G401 (cell line): ENCODE results near the gene GPC6. TPM values are rescaled to one million over a fixed set of nuclear protein-coding genes. Genes with fewer than 3 reads are reported as not detected.

Experiments
- DNase-seq: peaks from one replicate; pipeline ENCODE4 v3.0.0-alpha.2; 2015; ENCODE audit warnings: low spot score
- in situ Hi-C: cut with HindIII; loops from 2 replicates; pipeline ENCODE4 v1.10.0; 2016; ENCODE audit warnings: low sequenced_read_pairs, mixed read lengths
- total RNA-seq: library from RNA; depleted of rRNA; stranded (reverse); fragments of >200 nt; shearing (Covaris generic); gene quantifications from 2 replicates; pipeline ENCODE4 v1.2.3, GENCODE V29; 2014

The GPC6 gene
- total RNA-seq, 1 experiment from 2014 or later: 2.1 TPM

DNA sequence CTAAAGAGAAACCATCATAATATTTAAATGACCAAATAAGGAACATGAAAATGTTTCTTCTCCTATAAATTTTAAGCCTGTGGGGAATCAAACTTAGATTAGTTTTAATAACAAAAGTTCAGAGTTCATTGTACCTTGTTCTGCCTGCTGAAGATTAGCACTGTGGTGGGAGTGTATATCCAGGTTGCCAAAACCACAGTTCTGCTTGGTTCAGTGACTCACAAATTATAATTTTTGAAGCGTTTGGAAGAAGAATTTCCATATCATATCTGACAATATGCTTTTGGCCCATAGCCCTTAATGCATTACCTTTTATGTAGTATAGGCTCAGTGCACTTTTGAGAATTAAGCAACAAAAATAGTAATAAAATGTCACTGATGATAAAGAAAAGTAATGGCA lies 545.2 kb downstream of the GPC6 start:
- DNase-seq: no peak
- in situ Hi-C loops: no loop called here

DNA sequence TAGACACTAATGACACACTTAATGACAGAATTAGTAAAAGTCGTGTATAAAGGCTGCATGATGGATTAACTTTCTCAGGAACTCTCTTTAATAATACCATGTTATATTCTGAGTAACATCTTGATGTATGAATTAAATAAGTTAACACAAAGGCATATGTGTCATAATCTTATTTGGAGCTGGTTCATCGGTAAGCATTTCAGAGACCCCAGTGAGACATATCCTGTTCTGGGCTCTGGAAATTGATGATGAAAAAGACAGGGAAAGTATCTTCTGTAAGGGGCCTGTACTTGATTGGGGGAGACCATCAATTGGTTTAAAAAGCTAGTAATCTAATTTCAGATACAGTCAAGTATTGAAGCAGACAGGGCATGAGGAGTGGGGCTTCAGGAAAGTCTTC lies 547.9 kb downstream of the GPC6 start:
- no peak for DNase-seq
- in situ Hi-C loops: no loop called here

DNA sequence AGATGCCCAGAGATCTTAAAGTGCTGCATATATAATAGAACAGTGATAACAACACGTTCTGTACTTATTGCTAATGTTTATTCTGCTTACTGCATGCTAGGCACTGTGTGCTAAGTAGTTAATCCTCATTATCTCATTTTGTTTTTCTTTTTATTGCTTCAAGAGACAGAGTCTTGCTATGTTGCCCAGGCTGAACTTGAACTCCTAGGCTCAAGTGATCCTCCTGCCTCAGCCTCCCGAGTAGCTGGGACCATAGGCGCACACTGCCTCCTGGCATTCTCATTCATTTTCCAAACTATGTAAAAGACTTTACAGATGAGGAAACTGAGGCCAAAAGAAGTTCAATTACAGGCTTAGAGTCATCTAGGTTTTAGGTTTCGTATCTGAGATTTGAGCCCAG lies 548.4 kb downstream of the GPC6 start:
- in situ Hi-C loops: no loop called here
- DNase-seq: no peak

DNA sequence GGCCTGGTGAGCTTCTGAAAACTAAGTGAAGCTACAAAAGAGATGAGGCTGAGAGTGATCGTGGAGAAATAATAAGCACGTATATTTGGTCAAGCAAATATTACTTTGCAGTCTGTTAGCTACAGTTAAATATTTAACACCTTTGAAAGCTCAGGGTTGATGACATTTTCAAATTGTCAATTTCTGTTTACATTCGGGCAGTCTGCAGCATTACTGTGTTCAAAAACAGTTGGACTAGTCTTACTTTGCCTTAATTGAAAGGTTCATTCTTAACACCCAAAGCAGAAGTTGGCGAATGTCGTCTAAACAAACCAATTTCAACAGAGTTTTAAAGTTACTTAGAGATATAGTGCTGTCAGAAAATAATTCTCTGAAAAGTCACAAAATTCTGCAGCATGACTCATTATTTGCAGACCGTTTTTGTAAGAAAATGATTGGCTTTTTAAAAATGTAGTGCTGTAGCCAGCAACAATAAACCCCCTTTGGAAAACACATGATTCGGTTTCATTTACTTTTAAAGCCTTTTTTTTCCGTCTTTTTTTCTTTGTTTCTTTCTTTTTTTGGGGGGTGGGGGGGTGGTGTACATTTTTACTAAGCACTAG lies 549.0 kb downstream of the GPC6 start:
- in situ Hi-C loops: no loop called here
- no peak for DNase-seq

DNA sequence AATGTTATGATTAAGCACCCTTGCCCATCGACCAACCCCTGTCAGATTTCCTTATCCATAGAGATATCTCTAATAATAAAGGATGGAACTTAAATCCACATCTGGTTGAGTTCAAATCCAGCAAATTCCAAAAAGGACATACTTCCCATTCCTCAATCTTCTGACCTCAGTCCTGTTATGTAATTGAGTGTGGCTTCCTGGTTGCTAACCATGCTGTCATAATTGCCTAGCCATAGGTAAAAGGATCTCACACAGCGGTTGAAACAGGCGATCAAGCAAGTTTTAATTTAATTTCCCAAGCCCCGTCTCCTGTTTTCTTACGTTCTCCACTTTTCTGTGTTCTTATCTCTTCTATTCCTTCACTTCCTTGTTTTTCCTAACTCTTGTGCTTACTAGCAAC lies 550.3 kb downstream of the GPC6 start:
- no peak for DNase-seq
- in situ Hi-C loops: no loop called here

DNA sequence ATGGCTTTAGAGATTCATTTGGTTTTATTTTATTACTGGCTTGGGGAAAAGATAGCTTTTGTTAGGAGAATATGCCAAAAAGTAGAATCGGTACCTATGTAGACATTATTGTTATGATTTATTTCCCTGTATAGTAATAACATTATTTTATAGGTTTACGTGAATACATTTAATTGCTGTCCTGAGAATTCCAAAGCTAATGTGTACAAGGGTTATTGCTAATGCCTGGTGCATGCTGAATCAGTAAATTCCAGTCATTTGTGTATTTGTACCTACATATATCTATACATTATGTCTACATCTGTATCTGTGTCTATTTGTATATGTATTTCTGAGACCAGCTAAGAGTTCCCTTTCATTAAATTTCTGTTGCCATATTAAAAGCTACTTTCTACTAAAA lies 550.9 kb downstream of the GPC6 start:
- in situ Hi-C loops: no loop called here

DNA sequence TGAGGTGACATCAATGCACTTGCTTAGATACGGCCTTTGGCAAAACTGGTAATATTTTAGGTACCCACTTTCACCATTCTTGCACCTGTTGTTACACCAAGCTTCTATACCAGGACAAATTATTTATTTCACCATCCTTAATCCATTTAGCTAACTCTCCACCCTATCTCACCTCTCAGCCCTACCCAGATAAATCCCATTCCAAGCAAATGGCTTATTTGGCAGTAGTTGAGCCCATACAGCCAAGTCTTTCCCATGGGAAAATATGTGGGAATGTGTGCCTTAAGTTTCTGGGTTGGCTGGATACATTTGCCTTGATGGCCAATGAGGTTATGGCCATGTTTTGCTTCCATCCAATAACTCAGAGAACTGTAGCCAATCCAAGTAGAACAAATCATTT lies 551.9 kb downstream of the GPC6 start:
- in situ Hi-C loops: no loop called here
- DNase-seq: no peak

More for the DNA sequence above, 550.9 kb downstream of the GPC6 start:
- no peak for DNase-seq

DNA sequence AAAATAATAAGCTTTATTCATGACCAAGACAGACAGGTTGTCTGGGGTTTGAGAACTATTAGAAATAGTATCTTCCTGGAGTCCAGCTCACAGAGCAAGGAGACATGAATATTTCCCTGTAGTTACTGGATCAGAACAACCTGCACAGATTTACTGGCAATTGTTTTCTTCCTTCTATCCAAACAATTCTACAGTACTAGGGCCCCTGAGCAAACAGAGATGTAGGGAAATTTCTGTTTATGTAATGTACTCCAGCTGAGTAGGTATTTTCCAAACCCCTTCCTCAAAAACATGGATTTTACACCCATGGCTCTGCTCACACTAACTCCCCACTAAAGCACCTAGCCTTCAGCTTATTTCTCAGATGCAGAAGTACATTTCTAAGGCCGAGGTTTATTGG lies 557.6 kb downstream of the GPC6 start:
- DNase-seq: no peak
- in situ Hi-C loops: no loop called here

DNA sequence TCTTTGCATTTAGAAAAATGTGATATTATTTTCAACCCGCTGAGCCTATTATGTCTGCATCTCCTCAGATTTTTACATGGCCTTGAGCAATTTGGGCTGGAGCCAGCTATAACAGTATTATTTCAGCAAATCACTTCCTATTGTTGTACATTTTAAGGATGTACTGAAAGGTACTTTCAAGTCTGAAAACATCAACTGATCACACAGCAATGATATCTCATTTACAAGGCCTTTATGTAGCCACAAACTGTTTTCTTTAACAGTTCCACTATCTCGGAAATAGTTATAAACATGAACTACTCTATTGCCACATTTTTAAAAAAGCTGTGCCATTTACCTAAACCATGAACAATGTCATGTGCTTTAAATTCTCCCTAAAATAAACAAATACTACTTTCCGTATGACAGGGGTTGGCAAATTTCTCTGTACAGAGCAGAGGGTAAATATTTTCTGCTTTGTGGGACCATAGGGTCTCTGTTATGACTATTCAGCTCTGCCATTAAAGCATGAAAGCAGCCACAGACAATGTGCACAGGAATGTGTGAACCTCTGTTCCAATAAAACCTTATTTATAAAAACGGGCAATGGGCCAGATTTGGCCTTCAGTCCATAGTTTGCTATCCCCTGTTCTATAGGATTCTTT lies 560.4 kb downstream of the GPC6 start:
- no peak for DNase-seq
- in situ Hi-C loops: no loop called here

DNA sequence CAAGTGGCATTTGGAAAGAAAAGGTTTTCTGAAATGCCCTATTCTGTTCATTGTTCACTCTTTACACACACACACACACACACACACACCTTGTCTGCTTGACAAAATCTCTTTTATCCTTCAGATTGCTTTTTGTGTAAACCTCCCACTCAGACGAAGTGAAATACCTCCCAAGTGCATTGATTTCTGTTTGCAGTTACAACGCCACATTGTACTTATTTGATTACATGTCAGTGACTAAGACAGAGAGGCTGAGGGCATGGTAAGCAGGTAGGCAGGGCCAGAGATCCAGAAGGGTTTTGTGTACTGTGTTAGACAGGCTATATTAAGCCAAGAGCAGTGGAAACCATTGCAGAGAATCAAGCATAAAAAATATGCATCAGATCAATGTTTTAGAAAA lies 561.8 kb downstream of the GPC6 start:
- in situ Hi-C loops: no loop called here
- DNase-seq: no peak

DNA sequence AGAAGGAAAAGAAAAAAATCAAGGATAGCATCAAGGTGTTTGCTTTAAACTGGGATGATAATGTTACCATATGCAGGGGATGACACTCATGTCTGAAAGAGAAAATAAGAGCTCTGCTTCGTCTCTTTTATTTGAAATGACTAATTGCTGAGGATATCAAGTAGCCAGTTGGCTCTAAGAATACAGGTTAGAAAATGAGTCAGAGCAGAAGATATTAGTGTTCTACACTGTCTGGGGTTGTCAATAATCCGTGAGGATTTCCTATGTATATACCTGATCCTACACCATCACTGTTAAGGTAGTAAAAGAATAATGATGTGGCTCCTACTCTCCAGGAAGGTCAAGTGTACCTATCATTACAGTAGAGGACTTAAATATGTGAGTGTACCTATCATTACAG lies 562.5 kb downstream of the GPC6 start:
- no peak for DNase-seq
- in situ Hi-C loops: no loop called here

DNA sequence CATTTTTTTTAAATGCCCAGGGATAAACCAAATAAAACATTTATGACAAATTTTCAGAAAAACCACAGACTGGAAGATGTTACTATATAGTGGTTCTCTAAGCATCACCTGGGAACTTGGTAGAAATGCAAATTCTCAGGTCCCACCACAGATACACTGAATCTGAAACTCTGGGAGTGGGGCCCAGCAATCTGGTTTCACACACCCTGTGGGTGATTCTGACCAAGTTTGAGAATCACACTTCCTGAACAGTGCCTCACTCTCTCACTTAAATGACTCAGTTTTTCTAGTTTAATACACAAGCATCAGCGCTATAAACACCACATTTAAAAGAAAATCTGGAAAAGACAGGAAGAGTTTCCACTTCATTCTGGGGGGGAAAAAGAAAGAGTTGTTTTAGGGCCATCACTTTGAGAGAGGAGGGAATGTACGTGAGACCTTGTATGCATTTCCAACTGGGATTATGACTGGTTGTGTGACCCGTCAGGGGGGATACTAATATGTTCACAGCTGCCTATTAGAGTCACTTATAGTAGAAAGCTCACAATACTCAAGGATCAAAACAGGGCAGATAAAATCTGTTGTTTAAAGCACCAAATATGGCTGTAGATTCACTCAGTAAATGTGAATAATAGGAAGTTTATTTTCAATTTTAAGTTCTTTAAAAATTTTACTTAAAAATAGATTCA lies 567.7 kb downstream of the GPC6 start:
- in situ Hi-C loops: no loop called here
- no peak for DNase-seq

DNA sequence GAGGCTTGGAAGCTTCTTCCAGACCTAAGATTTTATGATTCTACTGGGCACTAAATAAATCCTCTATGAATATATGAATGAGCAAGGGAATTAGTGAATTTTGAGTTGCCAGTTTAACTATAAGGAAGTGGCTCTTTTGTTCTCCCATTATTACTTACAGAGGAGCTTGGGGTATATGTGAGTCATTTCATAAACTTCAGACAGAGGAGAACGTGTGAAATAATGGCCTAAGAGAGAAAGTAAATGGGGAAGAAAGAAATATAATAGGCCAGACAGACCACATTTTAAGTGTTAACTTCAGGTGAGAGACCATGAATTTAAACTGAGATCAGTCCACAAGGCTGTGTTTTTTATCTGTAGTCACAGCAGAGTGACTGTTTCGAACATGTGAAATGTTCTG lies 570.9 kb downstream of the GPC6 start:
- in situ Hi-C loops: no loop called here
- DNase-seq: no peak

DNA sequence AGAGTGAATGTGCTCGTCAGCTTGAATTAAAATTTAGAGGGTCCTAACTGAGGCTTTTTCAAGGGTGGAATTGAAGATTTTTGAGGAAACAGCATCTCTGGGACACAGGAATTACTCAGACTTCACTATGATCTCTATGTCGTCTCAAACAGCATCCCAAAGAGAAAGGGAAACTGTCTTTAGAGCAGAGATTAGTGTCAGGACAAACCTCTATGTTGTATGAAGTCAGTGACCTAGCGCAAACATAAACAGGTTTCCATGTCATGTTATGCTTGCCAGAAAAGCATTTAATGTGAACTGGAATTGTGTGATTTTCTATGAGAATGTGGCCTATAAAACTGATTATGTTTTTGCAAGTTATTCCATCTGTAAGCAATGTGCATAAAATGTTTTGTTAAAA lies 573.7 kb downstream of the GPC6 start:
- in situ Hi-C loops: no loop called here
- no peak for DNase-seq

DNA sequence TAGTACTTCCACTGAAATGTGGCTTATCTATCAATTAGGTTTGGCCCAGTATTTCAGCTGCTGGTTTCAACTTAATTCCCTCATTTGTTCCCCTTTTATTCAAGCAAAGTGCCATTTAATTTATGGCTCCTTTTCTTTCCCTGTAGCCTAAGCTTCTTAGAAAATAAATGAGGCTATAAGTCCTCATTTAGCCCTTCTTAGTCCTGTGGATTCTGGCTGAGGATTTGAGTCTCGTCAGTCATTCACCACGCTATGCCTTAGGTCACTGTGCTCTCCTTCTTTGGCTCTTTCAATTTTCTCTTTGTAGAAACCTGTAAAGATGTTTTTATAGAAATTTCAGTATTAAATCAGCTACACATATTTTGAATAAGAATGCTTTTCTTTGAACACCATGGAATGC lies 579.1 kb downstream of the GPC6 start:
- in situ Hi-C loops: no loop called here

DNA sequence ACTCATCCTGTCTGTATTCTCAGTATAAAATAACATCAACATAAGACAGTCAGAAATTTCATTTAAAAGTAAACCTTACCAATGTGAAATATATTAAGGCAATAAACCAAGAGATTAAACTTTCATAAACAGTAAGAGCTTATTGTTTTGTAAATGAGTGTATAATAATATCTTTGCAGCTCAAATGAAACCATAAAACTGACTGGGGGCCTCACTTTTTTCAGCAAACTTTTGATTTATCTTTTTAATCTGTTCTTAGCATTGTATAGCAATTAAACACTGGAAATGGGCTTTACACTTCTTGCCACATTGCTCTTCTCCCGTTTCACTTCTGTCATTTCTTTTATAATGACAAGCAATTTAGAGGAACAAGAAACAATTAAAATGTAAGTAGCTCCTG lies 580.3 kb downstream of the GPC6 start:
- DNase-seq: no peak
- in situ Hi-C loops: no loop called here

More for the DNA sequence above, 579.1 kb downstream of the GPC6 start:
- no peak for DNase-seq

DNA sequence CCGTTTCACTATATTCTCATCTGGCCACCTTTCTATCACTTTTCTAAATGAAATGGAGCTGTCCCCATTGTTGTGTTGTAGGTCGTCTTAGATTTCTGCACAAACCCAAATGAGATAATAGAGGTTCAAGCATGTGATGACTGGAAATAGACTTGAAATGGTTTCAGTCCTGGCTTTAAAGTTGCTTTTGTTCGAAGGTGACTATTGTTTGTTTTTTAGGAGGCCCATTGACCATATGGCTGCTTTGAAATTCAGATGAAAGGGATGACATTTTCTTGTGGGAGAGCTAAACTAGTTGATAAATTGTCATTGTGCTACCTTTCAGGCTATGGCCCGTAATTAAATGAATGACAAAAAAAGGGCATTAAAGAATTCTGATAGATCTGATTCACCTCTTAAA lies 583.7 kb downstream of the GPC6 start:
- in situ Hi-C loops: no loop called here
- no peak for DNase-seq

DNA sequence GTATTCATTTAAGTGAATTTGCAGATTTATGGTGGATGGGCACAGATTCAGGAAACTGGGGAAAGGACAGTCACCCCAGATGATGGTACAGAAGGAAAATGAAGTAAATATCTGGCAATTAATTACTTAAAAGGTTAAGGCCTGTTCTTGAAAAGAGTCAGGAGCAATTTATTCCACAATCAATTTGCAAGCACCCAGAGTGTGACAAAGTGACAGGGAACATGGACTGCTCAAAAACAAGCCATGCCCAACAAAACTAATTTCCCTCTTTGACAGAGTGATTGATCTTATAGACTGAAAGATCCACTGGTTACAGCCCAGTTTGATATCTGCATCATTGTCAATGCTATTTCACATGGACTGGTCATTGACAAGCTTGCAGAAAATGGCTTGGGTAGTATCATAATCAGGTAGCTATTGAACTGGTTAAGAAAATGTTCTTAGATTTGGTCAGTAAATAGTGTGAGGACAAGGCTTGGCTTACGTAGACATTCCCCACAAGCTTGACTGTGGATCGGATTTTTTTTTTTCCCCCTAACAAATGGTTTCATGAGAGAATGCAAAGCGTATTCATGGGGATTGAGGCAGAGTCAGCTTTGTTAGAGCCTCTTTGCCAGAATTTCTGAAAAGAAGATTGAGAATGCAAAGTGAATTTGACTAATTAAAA lies 584.6 kb downstream of the GPC6 start:
- in situ Hi-C loops: no loop called here
- DNase-seq: no peak

DNA sequence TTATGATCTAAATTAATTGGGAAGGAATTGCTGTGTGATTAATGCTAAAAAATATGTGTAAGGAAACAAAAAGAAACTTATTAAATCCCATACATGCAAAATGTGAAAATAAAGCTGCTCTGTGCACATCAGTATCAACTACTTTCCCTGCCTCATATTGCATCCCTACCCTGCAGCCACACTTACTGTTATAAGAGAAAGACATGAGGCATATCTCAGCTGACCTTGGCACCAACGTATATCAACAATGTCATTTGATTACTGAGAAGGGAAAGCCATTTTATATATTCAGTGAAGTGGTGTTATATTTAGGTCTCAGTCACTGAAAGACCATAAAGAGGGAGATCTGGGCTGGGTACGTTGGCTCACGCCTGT lies 585.1 kb downstream of the GPC6 start:
- in situ Hi-C loops: no loop called here
- DNase-seq: no peak

DNA sequence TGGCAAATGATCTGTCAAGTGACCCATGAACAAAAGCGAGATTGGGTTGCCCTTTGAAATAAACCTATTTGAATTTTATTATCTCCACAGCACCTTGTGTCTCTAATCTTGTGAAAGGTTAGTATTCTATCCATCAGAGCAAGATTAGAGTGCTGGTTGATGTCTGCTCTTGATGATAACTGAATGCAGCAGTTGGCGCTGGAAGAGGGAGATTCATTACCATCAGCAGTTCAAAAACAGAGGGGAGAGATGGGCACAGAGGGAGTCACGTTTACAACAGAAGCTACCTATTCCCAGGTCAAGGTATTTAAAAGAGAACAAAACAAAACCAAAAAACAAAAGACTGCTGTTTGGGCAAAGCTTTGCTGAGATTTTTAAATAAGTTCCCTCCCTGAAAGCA lies 588.1 kb downstream of the GPC6 start:
- no peak for DNase-seq

More for the DNA sequence above, 588.1 kb downstream of the GPC6 start:
- in situ Hi-C loops: no loop called here
